MG63 (cell line): ENCODE results near the gene AP1M1. TPM values are rescaled to one million over a fixed set of nuclear protein-coding genes. Genes with fewer than 3 reads are reported as not detected.

Experiments used
- DNase-seq: peaks from one replicate; pipeline ENCODE4 v3.0.0-alpha.2; 2020
- H3K27me3 ChIP-seq: fragments of 250-450 bp; sonication (Bioruptor Pico); 2 replicates; pipeline ENCODE4 v1.5.1; 2020; ENCODE audit warnings: mild to moderate bottlenecking, moderate library complexity
- H3K36me3 ChIP-seq: fragments of 250-450 bp; sonication (Bioruptor Pico); 2 replicates; pipeline ENCODE4 v1.5.1; 2020; ENCODE audit warnings: mild to moderate bottlenecking, moderate library complexity
- H3K4me3 ChIP-seq: fragments of 250-450 bp; sonication (Bioruptor Pico); 2 replicates; pipeline ENCODE4 v1.5.1; 2020; ENCODE audit warnings: mild to moderate bottlenecking, moderate library complexity
- H3K9me3 ChIP-seq: fragments of 250-450 bp; sonication (Bioruptor Pico); 2 replicates; pipeline ENCODE4 v1.5.1; 2020; ENCODE audit warnings: mild to moderate bottlenecking, moderate library complexity
- total RNA-seq: library from RNA; depleted of rRNA; stranded (reverse); fragments of >200 nt; shearing (Covaris generic); gene quantifications from 2 replicates; pipeline ENCODE4 v1.2.3, GENCODE V29; 2014; ENCODE audit warnings: low replicate concordance

The AP1M1 gene
- total RNA-seq, 1 experiment from 2014 or later = 135 TPM

DNA sequence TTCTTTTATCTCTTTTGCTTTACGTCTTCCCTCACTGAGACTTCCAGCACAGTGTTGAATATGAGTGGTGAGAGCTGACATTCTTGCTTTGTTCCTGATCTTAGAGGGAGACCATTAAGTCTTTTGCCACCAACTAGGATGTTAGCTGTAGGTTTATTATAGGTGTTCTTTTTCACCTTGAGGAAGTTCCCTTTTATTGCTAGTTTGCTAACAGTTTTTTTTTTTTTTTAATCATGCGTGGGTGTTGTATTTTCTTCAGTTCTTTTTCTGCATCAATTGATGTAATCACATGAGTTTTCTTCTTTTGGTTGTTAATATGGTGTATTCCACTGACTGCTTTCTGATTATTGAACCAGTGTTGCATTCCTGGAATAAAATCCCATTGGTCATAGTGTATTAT lies 21.1 kb downstream of the AP1M1 start:
- no peak overlapping the region for H3K4me3 ChIP-seq
- H3K27me3 ChIP-seq = no peaks in the 10 kb centered on the region
- DNase-seq = no peak
- peaks cover 92% of the 10 kb centered on the region for H3K36me3 ChIP-seq
- peaks cover 26% of the 10 kb centered on the region for H3K9me3 ChIP-seq

- peaks cover 26% of the 10 kb centered on the region for H3K9me3 ChIP-seq
- no peaks in the 10 kb centered on the region for H3K27me3 ChIP-seq
- H3K36me3 ChIP-seq = peaks cover 96% of the 10 kb centered on the region
- no peak overlapping the region for H3K4me3 ChIP-seq
- no peak for DNase-seq
Measured at GRCh38 chr19:16222806-16223205, 25.1 kb downstream of the AP1M1 start.

DNA sequence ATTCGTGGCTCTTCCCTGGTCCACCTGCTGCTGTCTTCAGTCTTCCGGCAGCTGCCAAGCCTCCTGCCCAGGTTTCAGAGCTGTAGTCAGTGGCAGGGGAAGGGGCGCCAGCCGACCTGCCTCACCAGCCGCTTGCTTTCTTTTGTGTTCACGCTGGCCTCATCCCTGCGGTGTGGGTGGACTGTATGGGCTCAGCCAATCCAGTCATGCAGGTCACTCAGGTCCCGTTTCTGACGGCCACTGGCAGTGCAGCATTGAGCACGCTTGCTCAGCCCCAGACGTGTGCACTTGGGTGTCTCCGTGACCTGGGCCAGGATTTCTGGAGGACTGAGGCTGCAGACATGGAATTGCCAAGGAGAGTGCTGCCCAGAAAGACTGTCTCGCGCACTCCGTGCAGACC lies 26.0 kb downstream of the AP1M1 start:
- Histone ChIP-seq H3K9me3 (peaks cover 26% of the 10 kb centered on the region), H3K27me3 (no peaks in the 10 kb centered on the region), H3K36me3 (peaks cover 94% of the 10 kb centered on the region), H3K4me3 (no peak overlapping the region)
- no peak for DNase-seq

GRCh38 chr19:16224293-16225045 lies 26.8 kb downstream of the AP1M1 start:
- Histone ChIP-seq H3K9me3 (peaks cover 25% of the 10 kb centered on the region), H3K36me3 (peaks cover 92% of the 10 kb centered on the region), H3K4me3 (no peak overlapping the region), H3K27me3 (no peaks in the 10 kb centered on the region)
- DNase-seq = no peak

- Histone ChIP-seq H3K4me3 (no peak overlapping the region), H3K9me3 (peaks cover 14% of the 10 kb centered on the region), H3K27me3 (no peaks in the 10 kb centered on the region), H3K36me3 (peaks cover 90% of the 10 kb centered on the region)
- no peak for DNase-seq
Measured at GRCh38 chr19:16225279-16226183, 27.8 kb downstream of the AP1M1 start.

- Histone ChIP-seq H3K36me3 (peaks cover 87% of the 10 kb centered on the region), H3K4me3 (no peak overlapping the region), H3K27me3 (no peaks in the 10 kb centered on the region), H3K9me3 (peaks cover 7% of the 10 kb centered on the region)
- no peak for DNase-seq
Measured at GRCh38 chr19:16226184-16226591, 28.5 kb downstream of the AP1M1 start.

DNA sequence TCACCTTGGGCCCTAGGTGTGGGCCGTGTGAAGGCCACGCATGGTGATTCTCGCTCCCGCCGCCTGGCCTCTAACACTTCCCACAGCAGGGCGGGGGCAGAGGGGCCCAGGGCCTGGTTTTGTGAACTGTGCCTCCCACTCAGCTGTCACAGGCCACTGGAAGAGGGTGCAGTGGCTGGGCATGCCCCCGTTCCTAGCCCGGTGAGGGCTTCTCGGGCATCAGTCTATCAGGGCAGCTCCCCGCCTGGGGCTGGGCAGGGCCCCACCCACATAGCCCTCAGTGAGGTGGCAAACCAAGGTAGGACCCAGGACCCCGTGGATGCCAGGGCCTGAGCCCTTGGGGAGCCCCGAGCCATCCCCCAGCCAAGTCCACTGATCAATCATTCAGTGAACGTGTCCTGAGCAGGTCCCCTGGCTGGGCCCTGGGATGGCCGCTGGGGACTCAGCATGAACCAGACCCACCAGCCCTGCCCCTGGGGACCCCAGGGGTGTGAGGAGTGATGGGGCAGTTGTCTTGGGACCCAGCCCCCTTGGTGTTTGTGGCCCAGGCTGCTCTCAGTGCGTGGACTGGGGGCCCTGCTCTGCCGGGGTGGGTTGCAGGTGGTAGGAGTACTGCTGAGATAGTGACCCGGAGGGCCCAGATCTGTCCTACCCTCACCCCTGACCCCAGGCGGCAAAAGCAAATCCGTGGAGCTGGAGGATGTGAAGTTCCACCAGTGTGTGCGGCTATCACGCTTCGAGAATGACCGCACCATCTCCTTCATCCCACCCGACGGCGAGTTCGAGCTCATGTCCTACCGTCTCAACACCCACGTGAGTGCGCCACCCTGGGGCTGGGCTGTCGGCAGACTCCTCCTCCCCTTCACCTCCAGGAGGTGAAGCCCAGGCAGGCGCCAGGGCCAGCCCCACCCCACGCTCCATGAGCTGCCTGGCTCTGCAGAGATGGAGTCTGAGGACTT lies 29.4 kb downstream of the AP1M1 start:
- no peak overlapping the region for H3K4me3 ChIP-seq
- no peak for DNase-seq
- no peaks in the 10 kb centered on the region for H3K9me3 ChIP-seq
- H3K36me3 ChIP-seq = peaks cover 85% of the 10 kb centered on the region
- H3K27me3 ChIP-seq = no peaks in the 10 kb centered on the region

GRCh38 chr19:16227837-16228636 lies 30.3 kb downstream of the AP1M1 start:
- no peak for DNase-seq
- no peaks in the 10 kb centered on the region for H3K27me3 ChIP-seq
- H3K9me3 ChIP-seq = no peaks in the 10 kb centered on the region
- no peak overlapping the region for H3K4me3 ChIP-seq
- peaks cover 85% of the 10 kb centered on the region for H3K36me3 ChIP-seq

DNA sequence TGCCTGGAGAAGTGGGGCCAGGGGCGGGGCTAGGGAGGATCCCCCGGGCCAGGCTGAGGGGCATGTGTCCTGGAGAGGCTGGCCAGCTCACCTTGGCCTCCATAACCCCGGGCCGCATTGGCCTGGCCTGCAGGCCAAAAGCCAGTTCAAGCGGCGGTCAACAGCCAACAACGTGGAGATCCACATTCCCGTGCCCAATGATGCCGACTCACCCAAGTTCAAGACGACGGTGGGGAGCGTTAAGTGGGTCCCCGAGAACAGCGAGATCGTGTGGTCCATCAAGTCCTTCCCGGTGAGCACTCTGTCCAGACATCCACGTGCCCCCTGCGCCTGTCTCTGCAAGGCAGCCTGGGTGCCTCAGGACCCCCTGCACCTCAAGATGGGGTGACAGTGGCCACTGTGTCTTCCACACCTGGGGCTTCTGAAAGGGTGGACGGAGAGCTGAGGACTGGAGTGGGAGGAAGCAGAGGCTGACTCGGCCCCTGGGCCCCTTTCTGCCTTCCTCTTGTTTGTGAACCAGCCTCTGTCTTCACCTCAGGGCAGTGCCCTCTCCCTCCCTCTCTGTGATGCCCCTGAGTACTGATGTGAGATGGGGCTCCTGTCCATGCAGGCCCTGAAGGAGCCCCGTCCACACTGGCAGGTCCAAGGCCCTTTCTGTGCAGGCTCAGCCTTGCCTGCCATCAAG lies 31.1 kb downstream of the AP1M1 start:
- Histone ChIP-seq H3K36me3 (peaks cover 85% of the 10 kb centered on the region), H3K27me3 (no peaks in the 10 kb centered on the region), H3K4me3 (no peak overlapping the region), H3K9me3 (no peaks in the 10 kb centered on the region)
- no peak for DNase-seq

GRCh38 chr19:16229322-16229641 lies 31.6 kb downstream of the AP1M1 start:
- DNase-seq = no peak
- peaks cover 85% of the 10 kb centered on the region for H3K36me3 ChIP-seq
- H3K4me3 ChIP-seq = no peak overlapping the region
- no peaks in the 10 kb centered on the region for H3K27me3 ChIP-seq
- H3K9me3 ChIP-seq = no peaks in the 10 kb centered on the region

- no peak for DNase-seq
Measured at GRCh38 chr19:16232127-16232526, 34.4 kb downstream of the AP1M1 start.

DNA sequence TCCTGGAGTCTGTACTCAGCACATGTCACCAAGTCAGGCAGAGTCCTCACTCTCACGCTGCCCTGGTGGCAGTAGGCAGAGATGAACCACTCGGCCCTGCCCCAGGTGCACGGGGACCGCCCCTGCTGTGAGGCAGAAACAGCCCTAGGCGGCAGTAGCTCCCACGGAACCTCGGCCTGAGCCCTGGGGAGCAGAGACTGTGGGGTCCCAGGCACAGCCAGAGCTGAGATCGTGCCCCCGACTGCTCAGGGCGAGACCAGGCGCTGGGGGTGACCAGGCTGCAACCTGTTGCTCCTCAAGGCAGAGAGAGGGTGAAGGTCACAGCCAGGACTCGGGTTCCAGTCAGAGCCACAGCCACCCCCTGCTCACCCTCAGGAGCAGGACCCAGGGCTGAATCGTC lies 34.9 kb downstream of the AP1M1 start:
- no peak for DNase-seq
- no peak overlapping the region for H3K4me3 ChIP-seq
- H3K27me3 ChIP-seq = no peaks in the 10 kb centered on the region
- no peaks in the 10 kb centered on the region for H3K9me3 ChIP-seq
- peaks cover 78% of the 10 kb centered on the region for H3K36me3 ChIP-seq

More at GRCh38 chr19:16232127-16232526, 34.4 kb downstream of the AP1M1 start:
- Histone ChIP-seq H3K27me3 (no peaks in the 10 kb centered on the region), H3K36me3 (peaks cover 82% of the 10 kb centered on the region), H3K4me3 (no peak overlapping the region), H3K9me3 (no peaks in the 10 kb centered on the region)

DNA sequence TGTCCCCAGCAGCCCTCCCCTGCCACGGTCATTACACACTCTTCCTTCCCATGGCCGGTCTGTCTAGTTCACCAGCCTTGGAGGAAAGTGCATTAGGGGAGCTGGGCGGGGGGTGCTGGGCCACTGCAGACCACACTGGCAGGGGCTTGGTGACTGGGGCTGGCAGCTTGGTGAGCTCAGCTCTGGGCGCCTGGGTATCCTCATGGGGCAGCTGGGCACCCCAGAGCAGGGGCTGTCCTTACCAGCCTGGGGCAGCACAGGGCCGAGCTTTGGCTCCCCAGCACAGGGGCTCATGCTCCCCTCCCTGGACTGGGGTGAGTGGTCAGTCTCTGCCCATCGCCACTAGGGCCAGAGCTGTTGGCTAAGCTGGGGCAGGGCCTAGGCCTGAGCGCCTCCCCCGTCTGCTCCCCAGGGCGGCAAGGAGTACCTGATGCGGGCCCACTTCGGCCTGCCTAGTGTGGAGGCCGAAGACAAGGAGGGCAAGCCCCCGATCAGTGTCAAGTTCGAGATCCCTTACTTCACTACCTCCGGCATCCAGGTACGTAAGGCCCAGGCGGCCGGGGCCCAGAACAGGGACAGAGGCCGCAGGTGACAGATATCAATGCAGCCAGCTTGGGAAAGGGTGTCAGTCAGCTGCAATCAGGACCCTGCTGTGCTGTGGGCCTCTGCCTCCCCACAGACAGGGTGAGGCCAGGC lies 35.5 kb downstream of the AP1M1 start:
- Histone ChIP-seq H3K36me3 (peaks cover 73% of the 10 kb centered on the region), H3K4me3 (no peak overlapping the region), H3K9me3 (no peaks in the 10 kb centered on the region), H3K27me3 (no peaks in the 10 kb centered on the region)
- no peak for DNase-seq

DNA sequence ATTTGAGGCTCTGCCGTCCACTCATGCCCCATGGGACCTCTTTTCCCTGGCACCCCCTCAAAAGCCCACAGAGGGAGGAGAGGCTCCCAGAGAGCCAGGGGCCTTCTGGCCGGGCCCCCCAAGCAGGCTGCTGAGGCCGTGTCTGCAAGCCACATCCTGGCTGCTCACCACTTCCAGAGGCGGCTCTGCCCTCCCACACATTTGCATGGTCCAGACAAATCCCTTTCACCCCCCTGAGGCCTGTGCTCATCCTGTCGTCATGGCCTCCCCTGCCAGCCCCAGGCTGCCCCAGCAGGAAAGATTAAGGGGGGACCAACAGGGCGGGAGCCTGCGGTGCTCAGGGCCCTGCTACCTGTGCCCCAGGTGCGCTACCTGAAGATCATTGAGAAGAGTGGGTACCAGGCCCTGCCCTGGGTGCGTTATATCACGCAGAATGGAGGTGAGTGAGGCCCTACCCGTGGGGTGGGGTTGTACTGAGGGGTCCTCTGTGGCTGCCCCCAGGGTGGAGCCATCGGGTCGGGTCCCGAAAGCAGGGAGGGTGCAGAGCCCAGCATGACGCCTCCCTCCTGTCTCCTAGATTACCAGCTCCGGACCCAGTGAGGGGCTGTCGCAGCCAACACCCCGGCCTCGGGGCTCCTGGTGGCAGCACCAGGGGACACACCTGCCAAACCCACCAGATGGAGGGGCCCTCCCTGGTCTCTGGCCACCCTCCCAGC lies 36.3 kb downstream of the AP1M1 start:
- no peaks in the 10 kb centered on the region for H3K9me3 ChIP-seq
- no peaks in the 10 kb centered on the region for H3K27me3 ChIP-seq
- no peak overlapping the region for H3K4me3 ChIP-seq
- no peak for DNase-seq
- peaks cover 67% of the 10 kb centered on the region for H3K36me3 ChIP-seq
